Measurements from ENCODE around the gene GHR.

GRCh38 chr5:42591015-42591414 lies 167.8 kb downstream of the GHR start:
- TF ChIP-seq POLR2AphosphoS5 (IDR thresholded peaks at IDR 0.05; ENCODE audit: insufficient read depth, low read depth, low read length) (no peak), CTCF (IDR thresholded peaks at IDR 0.05; ENCODE audit: extremely low read depth in 1 of 2, insufficient read depth in 1 of 2, low read depth in 1 of 2, low read length in 2 of 2) (no peak), JUN (IDR thresholded peaks at IDR 0.05; ENCODE audit: borderline replicate concordance, insufficient read depth, insufficient read length, low read depth) (no peak), EZH2 (IDR thresholded peaks at IDR 0.05; ENCODE audit: borderline replicate concordance, low read depth, low read length, severe bottlenecking) (no peak), MAX (IDR thresholded peaks at IDR 0.05; ENCODE audit: insufficient read depth, insufficient read length) (no peak), MYC (IDR thresholded peaks at IDR 0.05; ENCODE audit: low read depth, low read length) (no peak), POLR2A (IDR thresholded peaks at IDR 0.05; ENCODE audit: low read depth, low read length) (no peak), FOS (IDR thresholded peaks at IDR 0.05; ENCODE audit: borderline replicate concordance, insufficient read depth, low read length) (no peak), GATA2 (IDR thresholded peaks at IDR 0.05; ENCODE audit: insufficient read depth, insufficient read length, low read depth, low read length) (no peak)
